HL-60/S4 treated with retinoic acid at 250 ng/mL for 4 days and 3 days (cell line): ENCODE results near the gene TGFB1I1.
"Not testable (repeated sequence)": the region's sequence is repeated elsewhere in the genome, so short reads cannot be mapped to it uniquely, and the experiment has no call there.

Experiments
- in situ Hi-C: fragments of 300-500 bp; cut with MboI; formaldehyde crosslinking; loops from 2 replicates; pipeline ENCODE4 v1.7.0; 2022; ENCODE audit warnings: low sequenced_read_pairs

Gene TGFB1I1

GRCh38 chr16:31466381-31466841, 5.5 kb upstream of the TGFB1I1 start:
- in situ Hi-C loops = no loop called here

- in situ Hi-C loops = no loop called here
Observed at GRCh38 chr16:31467151-31467773, 4.7 kb upstream of the TGFB1I1 start.

GRCh38 chr16:31467858-31468257, 4.1 kb upstream of the TGFB1I1 start:
- in situ Hi-C loops = no loop called here

GRCh38 chr16:31470615-31471014, 1.3 kb upstream of the TGFB1I1 start:
- in situ Hi-C loops = no loop called here

- in situ Hi-C loops = no loop called here
Observed at GRCh38 chr16:31471241-31471874, 594 bp upstream of the TGFB1I1 start.

GRCh38 chr16:31472709-31473203, 804 bp downstream of the TGFB1I1 start:
- in situ Hi-C loops = no loop called here

- in situ Hi-C loops = no loop called here
Observed at GRCh38 chr16:31473264-31473984, 1.5 kb downstream of the TGFB1I1 start.

GRCh38 chr16:31474173-31474714, 2.3 kb downstream of the TGFB1I1 start:
- in situ Hi-C loops = no loop called here

- in situ Hi-C loops = no loop called here
Observed at GRCh38 chr16:31474773-31475738, 3.1 kb downstream of the TGFB1I1 start.

- in situ Hi-C loops = no loop called here
Observed at GRCh38 chr16:31475946-31476302, 4.0 kb downstream of the TGFB1I1 start.

GRCh38 chr16:31476303-31477219, 4.6 kb downstream of the TGFB1I1 start:
- in situ Hi-C loops = no loop called here

- in situ Hi-C loops = no loop called here
Observed at GRCh38 chr16:31477220-31478216, 5.6 kb downstream of the TGFB1I1 start.

- in situ Hi-C loops = no loop called here
Observed at GRCh38 chr16:31478956-31479355, 7.0 kb downstream of the TGFB1I1 start.

- in situ Hi-C loops = no loop called here
Observed at GRCh38 chr16:31479751-31480150, 7.8 kb downstream of the TGFB1I1 start.

- in situ Hi-C loops = no loop called here
Observed at GRCh38 chr16:31480851-31481536, 9.0 kb downstream of the TGFB1I1 start.

GRCh38 chr16:31483081-31483480, 11.1 kb downstream of the TGFB1I1 start, which contains the start of gene SLC5A2:
Gene SLC5A2, plus strand, starts transcription at chr16:31483123. Its CDS starts 14 bp downstream, at chr16:31483137.
- in situ Hi-C loops = no loop called here

- in situ Hi-C loops = not testable (repeated sequence)
Observed at GRCh38 chr16:31484048-31484447, 12.1 kb downstream of the TGFB1I1 start.
